Measurements from ENCODE around the gene TCF4. TPM values are rescaled to one million over a fixed set of nuclear protein-coding genes. Genes with fewer than 3 reads are reported as not detected.

The TCF4 gene
- total RNA-seq, result 9.4 and 15.7 TPM in 2 replicates

DNA sequence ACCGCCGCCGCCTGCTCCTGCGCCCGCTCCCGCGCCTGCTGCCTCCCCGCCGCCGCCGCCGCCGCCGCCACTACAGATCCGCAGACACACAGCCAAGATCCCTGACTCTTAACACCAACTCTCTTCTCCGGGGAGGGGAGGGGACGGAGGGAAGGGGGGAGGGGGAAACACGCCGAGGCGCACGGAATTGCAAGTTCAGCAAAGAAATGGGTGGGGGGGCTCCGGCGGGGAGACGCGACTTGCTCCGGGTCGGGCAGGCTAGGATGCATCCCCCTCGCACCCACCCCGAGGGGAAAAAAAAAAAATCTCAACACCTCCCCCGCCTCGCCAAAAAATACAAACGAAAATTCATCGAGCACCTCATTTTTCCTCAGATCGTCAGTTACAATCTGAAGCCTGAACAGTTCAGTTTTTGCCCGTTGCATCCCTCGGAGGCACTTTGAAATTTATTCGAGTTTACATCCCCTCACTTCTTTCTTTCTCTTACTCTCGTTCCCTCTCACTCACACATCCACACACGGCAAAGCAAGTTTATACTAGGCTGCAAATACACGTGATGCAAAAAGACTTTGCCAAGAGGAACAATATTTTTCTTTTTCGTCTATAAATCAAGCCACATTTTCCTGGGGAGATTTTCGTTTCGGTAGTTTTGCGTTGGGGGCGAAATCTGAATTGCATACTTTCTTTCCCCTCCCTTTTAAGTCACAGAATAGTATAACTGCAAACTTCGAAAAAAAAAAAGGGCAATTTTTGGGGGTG lies at the start of gene TCF4:
TSS of gene TCF4 (minus strand) at position 82 of the 759 bp plus-strand sequence. CDS start 1,076 bp downstream, outside the sequence.
- no peak for DNase-seq (ENCODE audit: low read depth)
- Histone ChIP-seq H3K27me3 (ENCODE audit: control insufficient read depth, insufficient read depth, low read length) (no peaks in the 10 kb centered on the region), H3K4me3 (ENCODE audit: low read depth, low read length) (peak within 1 kb of the TSS; percentile 80), H3K36me3 (ENCODE audit: control insufficient read depth, insufficient read depth, low read length) (no peaks in the 10 kb centered on the region)
- TF ChIP-seq CTCF (IDR thresholded peaks at IDR 0.05; ENCODE audit: insufficient read depth, low read length, poor library complexity, severe bottlenecking), result no peak

DNA sequence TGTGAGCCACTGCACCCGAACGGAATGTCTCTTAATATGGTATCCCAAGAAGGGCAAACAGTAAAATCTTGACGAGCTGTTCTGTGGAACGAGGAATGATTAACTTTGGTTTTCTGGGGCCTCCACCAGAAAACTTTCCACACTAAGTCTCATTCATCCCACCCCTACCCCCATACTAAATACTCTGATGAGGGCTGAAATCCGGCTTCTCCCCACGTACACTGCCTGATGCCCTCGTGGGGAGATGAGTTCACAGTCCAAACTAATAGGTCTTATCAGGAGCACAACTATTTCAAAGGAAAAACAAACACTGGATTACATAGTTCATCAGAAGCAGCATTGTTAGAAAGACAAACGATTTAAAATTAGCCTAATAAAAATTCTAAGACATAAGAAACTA lies 49.2 kb upstream of the TCF4 start:
- no peak for TF ChIP-seq CTCF (IDR thresholded peaks at IDR 0.05; ENCODE audit: insufficient read depth, low read length, poor library complexity, severe bottlenecking)
- Histone ChIP-seq H3K27me3 (ENCODE audit: control insufficient read depth, insufficient read depth, low read length) (no peaks in the 10 kb centered on the region), H3K36me3 (ENCODE audit: control insufficient read depth, insufficient read depth, low read length) (no peaks in the 10 kb centered on the region), H3K4me3 (ENCODE audit: low read depth, low read length) (no peak overlapping the region)
- DNase-seq (ENCODE audit: low read depth), result no peak

- Histone ChIP-seq H3K4me3 (ENCODE audit: low read depth, low read length) (no peak overlapping the region), H3K36me3 (ENCODE audit: control insufficient read depth, insufficient read depth, low read length) (no peaks in the 10 kb centered on the region), H3K27me3 (ENCODE audit: control insufficient read depth, insufficient read depth, low read length) (no peaks in the 10 kb centered on the region)
- no peak for DNase-seq (ENCODE audit: low read depth)
- no peak for TF ChIP-seq CTCF (IDR thresholded peaks at IDR 0.05; ENCODE audit: insufficient read depth, low read length, poor library complexity, severe bottlenecking)
These were observed 47.4 kb upstream of the TCF4 start for GRCh38 chr18:55635439-55635838.

DNA sequence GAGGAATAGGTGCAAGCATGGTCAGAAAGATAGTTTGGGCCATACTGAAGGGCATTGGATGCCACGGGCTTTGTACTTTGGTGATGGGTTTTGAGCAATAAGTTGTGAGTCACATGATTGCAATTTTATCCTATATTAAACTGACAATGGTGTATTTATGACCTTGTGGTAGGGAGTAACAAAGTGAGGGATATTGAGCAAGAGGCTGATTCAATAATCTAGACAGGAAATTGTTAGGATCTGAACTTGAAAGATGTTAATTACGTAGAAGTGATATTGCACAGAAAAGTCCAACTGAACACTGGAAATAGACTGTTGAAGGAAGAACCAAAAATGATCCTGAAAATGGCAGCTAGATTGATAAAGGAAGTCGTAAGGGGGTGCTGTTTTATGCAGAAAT lies 46.6 kb upstream of the TCF4 start:
- H3K4me3 ChIP-seq (ENCODE audit: low read depth, low read length), result no peak overlapping the region
- no peaks in the 10 kb centered on the region for H3K27me3 ChIP-seq (ENCODE audit: control insufficient read depth, insufficient read depth, low read length)
- no peak for TF ChIP-seq CTCF (IDR thresholded peaks at IDR 0.05; ENCODE audit: insufficient read depth, low read length, poor library complexity, severe bottlenecking)
- DNase-seq (ENCODE audit: low read depth), result peak; percentile 7
- H3K36me3 ChIP-seq (ENCODE audit: control insufficient read depth, insufficient read depth, low read length), result no peaks in the 10 kb centered on the region

DNA sequence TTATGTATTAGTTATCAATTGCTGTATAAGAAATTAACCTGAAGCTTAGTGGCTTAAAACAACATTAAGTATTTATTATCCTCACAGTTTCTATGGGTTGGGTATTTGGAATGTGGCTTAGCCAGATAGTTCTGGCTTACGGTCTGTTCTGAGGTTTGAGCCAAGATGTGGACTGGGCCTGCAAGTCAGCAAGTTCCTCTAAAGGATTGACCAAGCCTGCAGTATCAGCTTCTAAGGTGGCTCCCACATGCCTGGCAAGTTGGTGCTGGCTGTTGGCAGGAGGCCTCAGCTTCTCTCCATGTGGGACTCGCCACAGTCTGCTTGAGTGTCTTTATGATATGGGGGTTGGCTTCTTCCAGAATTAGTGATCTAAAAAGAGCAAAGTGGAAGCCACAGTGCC lies 45.0 kb upstream of the TCF4 start:
- no peak for DNase-seq (ENCODE audit: low read depth)
- no peak overlapping the region for H3K4me3 ChIP-seq (ENCODE audit: low read depth, low read length)
- no peak for TF ChIP-seq CTCF (IDR thresholded peaks at IDR 0.05; ENCODE audit: insufficient read depth, low read length, poor library complexity, severe bottlenecking)
- no peaks in the 10 kb centered on the region for H3K36me3 ChIP-seq (ENCODE audit: control insufficient read depth, insufficient read depth, low read length)
- H3K27me3 ChIP-seq (ENCODE audit: control insufficient read depth, insufficient read depth, low read length), result no peaks in the 10 kb centered on the region

DNA sequence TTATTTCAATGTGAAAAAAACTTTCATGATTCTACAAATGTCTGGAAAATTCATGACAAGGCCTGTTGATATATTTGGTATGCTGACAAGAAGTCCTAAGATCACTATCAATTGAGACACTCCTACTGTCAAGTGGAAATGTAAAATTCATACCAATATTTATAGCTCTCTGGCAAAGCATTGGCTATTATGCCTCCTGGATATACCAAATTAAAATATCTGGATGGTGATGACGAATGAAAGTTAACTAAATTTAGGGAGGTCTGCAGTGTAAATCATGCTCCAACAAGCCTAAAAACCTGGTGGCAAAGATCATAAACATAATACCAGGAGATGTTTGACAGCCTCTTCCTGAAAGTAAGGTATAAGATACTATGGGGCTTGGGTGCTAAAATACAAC lies 41.1 kb upstream of the TCF4 start:
- DNase-seq (ENCODE audit: low read depth), result no peak
- no peaks in the 10 kb centered on the region for H3K36me3 ChIP-seq (ENCODE audit: control insufficient read depth, insufficient read depth, low read length)
- no peak for TF ChIP-seq CTCF (IDR thresholded peaks at IDR 0.05; ENCODE audit: insufficient read depth, low read length, poor library complexity, severe bottlenecking)
- no peak overlapping the region for H3K4me3 ChIP-seq (ENCODE audit: low read depth, low read length)
- H3K27me3 ChIP-seq (ENCODE audit: control insufficient read depth, insufficient read depth, low read length), result no peaks in the 10 kb centered on the region

Measured in kidney epithelial cell (primary cell).